HG02678 (cell line): Measurements from ENCODE around the gene METTL23.

Experiments used
- ATAC-seq: cut with Tn5 transposase; IDR thresholded peaks from one replicate; pipeline ENCODE4 v1.9.1; 2021; ENCODE audit warnings: mild to moderate bottlenecking, moderate library complexity; ENCODE audit not compliant: unreplicated experiment

METTL23 gene, protein sequence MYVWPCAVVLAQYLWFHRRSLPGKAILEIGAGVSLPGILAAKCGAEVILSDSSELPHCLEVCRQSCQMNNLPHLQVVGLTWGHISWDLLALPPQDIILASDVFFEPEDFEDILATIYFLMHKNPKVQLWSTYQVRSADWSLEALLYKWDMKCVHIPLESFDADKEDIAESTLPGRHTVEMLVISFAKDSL

DNA sequence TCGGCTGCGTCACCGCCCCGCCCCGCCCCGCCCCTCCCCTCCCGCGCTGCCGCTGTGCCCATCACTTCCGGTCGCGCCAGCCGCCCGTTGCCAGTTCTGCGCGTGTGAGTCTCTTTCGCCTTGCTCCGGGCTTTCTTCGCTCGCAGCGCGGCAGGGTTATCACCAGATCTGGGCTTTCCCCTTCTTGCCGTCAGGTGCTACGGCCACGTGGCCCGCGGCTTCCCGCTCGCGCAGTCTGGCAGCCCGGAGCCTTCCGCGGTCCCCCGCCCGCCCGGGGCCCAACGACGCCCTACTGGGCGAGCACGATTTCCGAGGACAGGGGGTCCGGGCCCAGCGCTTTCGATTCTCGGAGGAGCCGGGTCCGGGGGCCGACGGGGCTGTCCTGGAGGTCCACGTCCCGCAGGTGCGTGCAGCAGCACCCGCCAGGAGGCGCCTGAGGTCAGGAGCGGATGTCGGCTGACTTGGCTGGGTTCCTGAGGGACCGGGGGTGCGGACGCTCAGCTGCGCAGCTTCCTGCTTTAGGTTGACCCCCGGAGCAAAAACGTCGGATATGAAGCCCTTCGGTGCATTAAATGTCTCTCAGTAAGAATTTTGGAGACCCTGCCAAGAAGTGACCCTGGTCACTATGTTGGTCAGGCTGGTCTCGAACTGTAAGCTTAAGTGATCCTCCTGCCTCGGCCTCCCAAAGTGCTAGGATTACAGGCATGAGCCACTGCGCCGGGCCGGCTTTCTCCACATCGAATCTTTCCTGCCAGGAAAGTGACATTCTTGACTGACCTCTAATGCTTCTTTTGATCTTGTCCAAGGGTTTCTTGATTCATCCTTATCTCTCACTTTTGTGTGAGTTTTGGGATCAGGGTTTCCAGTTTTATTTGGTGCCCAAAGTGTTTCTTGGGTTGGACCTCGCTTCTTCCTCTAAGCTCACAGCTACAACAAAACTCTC is at the start of gene METTL23:
Gene METTL23 (plus strand): TSS at position 64 of the 943 bp plus-strand sequence. CDS start 2,872 bp downstream, outside the sequence.
- peak; percentile 54 for ATAC-seq

DNA sequence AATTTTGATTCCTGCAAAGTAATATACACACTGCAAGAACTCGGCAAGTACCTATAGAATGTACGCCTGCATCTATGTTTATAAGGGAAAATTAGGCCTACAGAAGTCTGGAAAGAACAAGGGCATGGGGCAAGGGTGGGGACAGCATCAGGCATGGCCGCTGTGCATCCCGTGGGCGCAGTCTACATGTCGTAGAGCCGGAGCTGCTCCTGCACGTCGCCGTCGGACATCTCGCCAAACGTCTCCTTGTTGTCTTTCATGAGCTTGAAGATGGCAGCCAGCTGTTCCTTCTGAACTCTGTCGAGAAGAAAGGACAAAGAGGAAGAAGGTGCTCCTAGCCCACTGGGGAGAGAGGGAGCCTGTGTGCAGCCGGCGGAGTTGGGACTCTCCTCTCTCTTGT is 49.2 kb upstream of the METTL23 start:
- ATAC-seq = no peak

DNA sequence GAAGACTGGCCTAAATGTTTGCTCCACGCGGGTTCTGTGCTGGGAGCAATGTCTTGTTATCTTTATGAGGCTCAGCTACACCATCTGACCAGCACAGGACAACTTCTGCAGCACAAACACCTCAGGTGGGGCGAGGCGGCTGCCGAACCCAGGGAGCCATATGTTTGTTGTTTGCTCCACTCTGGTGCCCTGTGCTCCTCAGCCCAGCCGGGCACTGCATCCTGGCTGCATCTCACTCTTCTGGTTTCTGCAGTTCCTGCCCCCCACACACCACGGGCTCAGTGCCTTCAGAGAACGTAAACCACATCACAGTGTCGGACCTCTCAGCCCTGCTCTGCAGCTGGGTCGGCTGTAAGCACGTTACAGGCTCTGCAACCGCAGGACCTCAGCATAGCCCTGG is 48.3 kb upstream of the METTL23 start:
- ATAC-seq = no peak

DNA sequence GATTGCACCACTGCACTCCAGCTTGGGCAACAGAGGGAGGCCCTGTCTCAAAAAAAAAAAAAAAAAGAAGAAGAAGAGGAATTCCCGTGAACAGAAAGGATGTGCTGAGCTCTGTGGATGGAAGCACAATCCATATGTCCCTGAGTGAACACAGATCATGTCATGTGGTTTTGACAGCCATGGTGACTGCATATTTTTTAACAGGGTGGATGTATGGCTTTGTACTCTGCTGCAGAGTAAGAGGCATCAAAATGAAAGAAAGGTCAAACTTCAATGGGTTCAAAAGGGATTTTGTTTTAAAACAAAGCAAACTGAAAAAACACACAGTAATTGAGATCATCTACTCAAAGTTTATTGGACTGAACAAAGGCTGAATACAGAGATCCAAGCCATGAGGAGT is 47.4 kb upstream of the METTL23 start:
- ATAC-seq = no peak

DNA sequence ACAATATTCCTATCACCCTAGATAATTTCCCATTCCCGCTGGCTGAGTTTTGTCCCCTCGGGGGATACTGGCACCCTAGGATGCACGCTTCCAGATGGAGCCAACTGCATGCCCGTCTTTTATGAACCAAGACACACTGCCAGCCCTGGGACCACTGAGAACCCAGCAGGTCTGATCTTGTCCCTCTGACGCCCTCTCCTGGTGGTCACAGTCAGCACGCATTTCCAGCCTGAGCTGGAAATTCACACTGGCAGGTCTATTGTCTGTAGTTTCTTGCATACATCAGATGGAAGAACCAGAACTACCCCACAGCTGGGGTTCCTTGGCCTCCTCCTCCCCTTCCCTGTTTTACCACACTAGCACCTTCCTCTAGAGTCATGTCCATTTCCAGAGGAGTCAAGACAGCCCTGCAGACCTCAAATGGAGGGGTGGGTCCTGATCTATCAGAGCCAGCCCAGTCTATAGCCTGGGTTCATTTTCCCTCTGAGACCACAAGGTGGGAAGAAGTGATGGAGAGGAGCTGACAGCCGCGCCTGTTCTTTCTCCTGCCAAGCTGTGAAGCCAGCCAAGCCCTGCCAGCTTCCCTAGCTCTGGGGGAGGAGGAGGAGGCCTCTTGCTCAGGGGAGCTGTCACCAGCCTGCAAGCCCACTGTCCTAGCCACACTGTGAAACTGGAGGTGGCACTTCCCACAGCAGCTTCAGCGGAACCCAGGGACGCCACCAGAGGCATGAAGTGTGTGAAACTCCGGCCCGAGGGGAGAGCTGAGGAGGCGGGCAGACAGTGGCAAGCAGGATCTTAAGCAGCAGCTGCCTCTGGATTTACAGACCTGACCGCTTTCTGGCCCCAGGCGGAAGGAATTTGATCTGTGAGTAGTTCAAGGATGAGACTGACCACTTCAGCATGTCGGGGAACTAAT is 45.2 kb upstream of the METTL23 start:
- ATAC-seq = no peak

DNA sequence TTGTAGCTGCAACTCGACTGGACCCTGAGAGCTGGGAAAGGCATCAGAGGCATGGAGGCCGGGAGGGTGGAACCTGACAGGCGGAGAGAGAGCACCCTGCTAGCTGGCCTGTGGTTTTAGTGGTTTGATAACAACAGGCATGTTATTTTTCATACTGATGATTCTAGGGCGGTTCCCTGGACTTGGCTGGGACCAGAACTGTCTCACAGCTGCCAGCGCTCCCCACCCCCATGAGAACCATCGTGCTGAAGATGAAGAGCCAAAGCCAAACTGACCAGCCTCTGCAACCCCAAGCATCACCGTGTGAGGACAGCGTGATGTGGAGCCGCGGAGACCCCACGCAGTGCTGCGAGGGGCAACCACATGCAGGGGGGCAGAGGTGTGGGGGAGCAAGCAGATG is 44.3 kb upstream of the METTL23 start:
- ATAC-seq = no peak

DNA sequence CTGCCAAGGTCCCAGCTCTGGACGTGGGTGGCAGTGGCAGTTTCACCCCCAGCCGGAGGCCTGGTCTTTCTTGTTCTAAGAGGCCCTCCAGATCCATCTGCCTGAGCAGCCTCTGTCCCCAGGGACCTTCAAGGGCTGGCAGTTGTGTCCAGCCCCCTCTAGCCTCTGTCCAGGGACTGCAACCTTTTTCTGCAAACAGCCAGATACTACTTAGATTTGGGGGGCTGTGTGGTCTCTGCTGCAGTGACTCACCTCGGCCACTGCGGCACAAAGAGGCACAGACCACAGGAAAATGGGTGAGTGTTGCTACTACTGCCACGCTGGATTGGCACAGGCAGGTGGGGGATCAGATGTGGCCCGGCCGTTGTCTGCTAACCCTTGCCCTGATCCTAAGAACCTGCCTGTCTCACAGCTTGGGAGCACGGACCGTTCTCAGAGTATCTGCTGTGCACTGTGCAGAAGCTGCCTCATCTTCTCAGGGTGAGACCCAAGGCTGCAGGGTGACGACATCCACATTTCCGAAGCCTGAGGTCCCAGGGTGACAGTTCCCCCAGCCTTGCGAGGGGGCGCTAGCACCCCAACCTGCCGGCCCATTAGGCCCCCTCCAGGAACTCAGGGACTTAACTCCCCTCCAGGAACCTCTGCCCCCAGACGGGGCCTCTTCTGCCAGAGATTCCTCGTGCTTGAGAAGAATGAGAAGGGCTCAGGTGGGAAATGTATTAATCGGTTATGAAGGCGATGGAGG is 43.5 kb upstream of the METTL23 start:
- no peak for ATAC-seq

DNA sequence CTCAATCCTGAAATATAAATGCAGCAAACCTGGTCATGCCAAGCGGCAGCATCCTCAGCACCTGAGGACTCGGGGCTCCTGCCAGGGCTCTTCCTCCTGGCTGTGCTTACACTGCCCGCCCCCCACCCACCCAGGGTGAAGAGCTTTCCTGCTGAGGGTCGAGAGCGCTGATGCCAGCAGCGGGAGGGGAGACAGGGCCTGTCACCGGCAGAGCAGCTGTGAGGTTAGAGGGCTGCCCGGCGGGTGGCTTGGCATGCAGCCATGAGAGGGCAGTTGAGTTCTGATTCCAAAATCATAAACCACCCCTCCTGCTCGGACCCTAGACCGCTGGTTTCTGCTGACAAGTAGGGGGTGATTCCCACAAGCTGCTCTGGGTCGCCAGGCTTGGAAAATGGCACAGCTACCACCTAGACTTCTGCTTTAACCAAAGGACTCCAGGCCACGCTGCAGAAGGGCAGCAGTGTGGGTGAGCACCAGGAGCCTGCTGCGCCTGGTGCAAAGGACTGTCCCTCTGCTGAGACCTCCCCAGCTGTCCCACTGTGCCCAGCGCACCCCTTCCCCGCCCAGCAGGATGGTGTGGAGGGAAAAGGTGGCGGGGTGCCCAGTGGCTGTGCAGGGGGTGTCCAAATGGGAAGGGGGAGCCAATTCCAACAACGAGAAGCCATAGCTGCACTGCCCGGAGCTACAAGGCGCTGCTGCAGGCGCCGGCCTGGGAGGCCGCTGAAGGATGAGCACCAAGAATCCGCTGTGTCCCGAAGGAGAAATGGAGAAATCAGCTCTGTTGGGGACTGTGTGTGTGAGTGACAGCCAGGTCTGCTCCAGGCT is 42.5 kb upstream of the METTL23 start:
- ATAC-seq = no peak

DNA sequence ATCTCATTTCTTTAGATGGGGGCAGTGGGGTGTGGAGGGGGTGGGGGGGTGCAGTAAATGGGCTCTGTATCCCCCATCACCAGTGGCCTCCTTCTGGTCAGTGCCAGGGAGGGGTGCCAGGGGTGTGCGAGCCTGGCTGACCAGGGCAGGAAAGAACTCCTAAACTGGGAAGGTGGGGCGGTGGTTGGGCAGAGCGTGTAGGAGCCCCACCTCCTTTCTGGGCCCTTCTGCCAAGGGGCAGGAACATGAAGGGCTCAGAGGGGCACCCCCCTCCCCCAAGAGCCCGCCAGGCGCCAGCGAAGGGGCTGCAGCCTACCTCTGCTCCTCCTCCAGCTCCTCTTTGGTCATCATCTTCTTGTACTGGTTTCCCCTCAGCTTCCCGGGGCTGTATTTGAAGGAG is 41.9 kb upstream of the METTL23 start:
- no peak for ATAC-seq

DNA sequence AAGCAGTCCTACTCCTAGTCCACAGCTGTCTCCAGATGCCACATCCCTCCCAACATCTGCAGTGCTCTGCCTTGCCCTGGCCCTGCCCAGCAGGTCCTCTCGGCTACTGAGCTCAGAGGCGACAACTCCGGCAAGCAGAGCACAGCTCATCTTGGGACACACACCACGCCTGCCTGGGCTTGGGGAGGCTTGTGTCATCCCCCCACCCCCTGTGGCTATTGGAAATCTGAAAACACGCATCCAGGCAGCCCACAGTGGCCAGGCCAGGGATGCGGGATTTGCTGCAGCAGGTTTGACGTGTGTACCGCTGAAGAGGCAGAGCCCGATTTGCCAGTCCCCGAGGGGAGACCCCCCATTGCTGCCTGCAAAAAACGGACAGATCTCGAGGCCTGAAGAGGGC is 41.3 kb upstream of the METTL23 start:
- ATAC-seq = no peak

DNA sequence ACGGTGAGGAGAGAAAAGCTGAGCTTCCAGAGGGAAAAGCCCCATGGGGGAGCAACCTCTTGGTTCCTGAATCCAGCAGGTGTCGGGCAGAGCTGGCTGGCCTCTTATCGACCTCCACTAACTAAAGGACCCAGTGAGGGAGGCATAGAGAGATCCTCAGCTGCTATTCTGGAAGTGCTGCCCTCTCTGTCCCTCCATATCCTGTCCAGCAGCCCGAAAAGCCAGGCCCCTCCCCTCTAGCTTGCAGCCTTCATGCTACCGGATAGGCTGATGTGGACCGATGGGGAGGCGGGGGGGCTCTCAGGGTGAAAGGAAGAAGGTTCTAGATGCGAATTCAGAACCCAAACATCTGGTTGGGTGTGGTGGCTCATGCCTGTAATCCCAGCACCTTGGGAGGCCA is 40.8 kb upstream of the METTL23 start:
- no peak for ATAC-seq

DNA sequence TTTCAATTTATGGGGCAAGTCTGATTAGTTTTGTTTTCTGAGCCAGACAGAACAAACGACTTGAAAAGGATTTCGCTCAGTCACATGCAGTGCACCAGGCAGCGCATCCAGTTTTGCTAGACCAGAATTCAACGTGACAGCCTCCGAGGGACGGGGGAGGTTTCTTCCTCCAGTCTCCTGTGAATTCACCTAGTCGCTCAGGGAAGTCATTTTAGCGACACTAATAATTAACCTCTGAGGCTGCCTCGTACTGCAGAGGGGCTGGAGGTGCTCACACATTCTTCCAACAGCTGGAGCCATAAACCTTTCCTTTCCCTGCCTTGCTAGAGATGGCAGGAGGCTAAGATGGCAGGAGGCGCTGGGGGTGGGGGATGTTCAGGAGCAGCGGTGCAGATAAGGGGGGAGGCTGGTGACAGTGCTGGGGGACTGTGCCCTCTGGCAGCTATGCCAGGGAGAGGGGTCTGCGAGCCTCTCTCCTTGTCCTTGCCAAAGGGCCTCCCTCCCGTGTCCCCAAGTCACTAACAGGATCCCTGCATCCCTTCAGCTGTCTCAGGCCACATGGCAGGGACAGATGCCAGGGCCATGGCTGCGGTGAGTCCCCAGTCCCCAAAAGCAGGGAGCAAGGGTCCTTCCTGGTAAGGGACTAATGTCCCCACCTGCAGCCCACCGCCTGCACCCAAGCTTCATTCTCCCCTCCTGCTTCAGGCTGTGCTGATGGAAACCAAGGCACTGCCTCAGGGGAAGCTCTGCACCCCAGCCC is 39.9 kb upstream of the METTL23 start:
- ATAC-seq = no peak

DNA sequence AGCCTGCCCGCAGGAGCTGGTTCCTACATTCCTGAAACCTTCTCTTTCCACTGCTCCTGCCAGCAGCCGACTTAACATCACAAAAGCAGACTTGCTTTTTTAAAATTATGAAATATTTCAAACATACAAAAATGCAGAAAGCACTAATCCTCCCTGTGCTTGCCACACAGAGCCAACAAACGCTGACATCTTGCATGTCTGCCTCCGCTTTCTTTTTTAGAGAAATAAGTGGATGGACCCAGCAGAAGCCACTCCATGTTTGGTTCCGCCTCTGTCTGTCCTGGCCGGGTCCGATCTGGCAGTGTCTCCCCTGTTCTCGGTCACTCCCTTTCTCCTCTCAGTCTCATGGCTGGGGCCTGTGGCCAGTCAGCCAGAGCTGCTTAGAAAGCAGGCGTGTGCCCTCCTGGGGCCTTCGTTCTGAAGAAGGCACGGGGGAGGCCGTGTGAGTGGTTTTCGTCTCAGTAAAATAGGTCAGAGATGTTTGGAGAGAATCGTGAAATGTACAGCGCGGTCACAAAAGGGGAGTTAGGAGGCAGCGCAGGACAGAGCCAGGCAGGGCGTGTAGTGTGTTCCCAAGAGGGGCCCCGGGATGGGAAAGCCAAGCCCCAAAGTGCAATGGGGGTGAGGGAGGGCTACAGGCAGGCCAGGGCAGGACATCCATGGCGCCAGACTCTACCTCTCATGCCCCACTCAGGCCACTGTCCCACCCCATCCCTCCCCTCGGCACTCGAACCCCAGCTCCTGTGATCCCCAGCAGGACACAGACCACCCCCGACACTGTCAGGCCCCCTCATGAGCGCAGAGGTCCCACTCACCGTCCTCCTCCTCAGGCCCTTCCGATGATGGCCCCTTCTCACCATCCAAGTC is 39.1 kb upstream of the METTL23 start:
- ATAC-seq = no peak

DNA sequence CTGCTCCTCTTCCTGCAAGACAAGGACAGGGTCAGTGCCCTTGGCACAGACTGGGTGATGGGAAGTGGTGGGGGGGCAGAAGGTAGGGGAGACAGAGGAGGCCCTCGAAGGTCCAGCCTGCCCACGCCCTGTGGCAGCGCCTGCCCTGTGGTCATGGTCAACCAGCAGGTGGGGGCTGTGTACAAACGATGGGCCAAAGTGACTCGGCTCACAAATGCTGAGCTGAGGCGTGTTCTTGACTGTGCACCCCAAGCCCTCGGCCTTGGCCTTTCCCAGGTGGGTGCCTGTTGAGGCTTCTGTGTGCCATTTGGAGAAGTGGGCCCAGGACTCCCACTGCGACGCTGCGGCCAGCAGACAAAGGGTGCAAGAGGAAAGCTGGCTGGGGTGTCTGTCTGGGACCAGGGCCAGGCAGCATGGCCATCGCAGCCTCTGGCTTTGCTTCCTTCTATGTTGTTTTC is 38.4 kb upstream of the METTL23 start:
- no peak for ATAC-seq

DNA sequence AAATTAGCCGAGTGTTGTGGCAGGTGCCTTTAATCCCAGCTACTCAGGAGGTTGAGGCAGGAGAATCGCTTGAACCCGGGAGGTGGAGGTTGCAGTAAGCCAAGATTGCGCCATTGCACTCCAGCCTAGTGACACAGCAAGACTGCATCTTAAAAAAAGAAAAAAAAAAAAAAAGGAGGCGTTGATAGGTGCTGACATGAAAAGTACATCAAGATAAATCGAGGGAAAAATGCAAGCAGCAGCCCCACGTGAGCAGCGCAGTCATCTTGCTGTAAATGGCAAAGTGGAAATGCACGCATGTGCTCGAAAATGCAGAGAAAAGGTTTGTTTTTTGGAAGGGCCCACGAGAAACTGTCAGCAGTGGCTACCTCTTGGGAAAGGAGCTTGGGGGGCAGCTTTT is 36.8 kb upstream of the METTL23 start:
- ATAC-seq = no peak

DNA sequence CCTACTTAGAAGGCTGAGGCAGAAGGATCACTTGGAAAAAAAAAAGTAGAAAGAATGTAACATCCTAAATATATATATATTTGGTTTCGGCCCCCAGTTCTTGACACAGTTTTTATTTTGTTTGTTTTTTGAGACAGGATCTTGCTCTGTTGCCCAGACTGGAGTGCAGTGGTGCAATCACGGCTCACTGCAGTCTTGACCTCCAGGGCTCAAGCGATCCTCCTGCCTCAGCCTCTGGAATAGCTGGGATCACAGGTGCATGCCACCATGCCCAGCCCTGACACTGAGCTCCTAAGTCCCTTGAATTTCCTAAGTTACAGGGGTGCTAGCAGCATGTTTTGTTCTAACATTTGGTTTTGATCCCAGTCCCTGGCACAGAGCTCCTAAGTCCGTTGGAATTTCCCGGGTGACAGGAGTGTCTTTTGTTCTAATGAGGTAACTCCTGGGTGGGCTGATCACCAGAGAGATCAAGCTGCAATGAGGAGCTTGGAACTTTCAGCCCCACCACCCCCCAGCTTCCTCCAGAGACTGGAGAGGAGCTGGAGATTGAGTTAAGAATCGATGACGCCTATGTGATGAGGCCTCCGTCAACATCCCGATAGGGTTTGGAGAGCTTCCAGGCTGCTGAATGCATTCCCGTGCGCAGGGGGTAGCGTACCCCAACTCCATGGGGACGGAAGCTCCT is 35.9 kb upstream of the METTL23 start:
- no peak for ATAC-seq
